IMR-90 (cell line): ENCODE results near the gene PIN1. TPM values are rescaled to one million over a fixed set of nuclear protein-coding genes. Genes with fewer than 3 reads are reported as not detected.

Source experiments
- ATAC-seq: fragments of 200-7000 bp; cut with Tn5 transposase; 2 replicates; pipeline ENCODE4 v1.9.1; 2020; ENCODE audit warnings: low read depth, mild to moderate bottlenecking, moderate library complexity
- BruUV-seq: library from RNA; stranded (reverse); fragments of 400-500 nt; replicated peaks from 2 replicates; lab custom pipeline; 2021; lab: Mats Ljungman, UMichigan
- CTCF ChIA-PET: fragments of 300-600 bp; formaldehyde crosslinking; extraction: SDS; loops from one replicate; lab custom pipeline; 2021; ENCODE audit warnings: antibody characterized with exemption; lab: Yijun Ruan, JAX
- POLR2A ChIA-PET: fragments of 300-600 bp; sonication (Branson Sonifier 250); formaldehyde crosslinking; loops from one replicate; lab custom pipeline; 2022; ENCODE audit warnings: antibody characterized with exemption; ENCODE audit not compliant: unreplicated experiment; lab: Charles Lee
- DNase-seq: peaks from one replicate; pipeline ENCODE4 v3.0.0; 2013
- H2AFZ ChIP-seq: replicated peaks from 2 replicates; pipeline ENCODE3; 2013; ENCODE audit warnings: low read length, mild to moderate bottlenecking; ENCODE audit not compliant: poor library complexity
- H2AK5ac ChIP-seq: 2 replicates; pipeline ENCODE4 v1.6.1; 2013; ENCODE audit warnings: low read depth, low read length, inconsistent platforms
- H2AK9ac ChIP-seq: replicated peaks from 2 replicates; pipeline ENCODE3; 2013; ENCODE audit warnings: mild to moderate bottlenecking, low read depth, low read length, moderate library complexity; ENCODE audit not compliant: poor library complexity
- H2BK120ac ChIP-seq: 2 replicates; pipeline ENCODE4 v1.6.1; 2013; ENCODE audit warnings: low read depth, low read length, inconsistent platforms
- H2BK15ac ChIP-seq: 3 replicates; pipeline ENCODE4 v1.6.1; 2013; ENCODE audit warnings: low read depth, low read length, inconsistent platforms
- H2BK20ac ChIP-seq: 2 replicates; pipeline ENCODE4 v1.6.1; 2013; ENCODE audit warnings: low read depth, mild to moderate bottlenecking, inconsistent platforms, low read length, moderate library complexity
- H2BK5ac ChIP-seq: 2 replicates; pipeline ENCODE4 v1.6.1; 2013; ENCODE audit warnings: mild to moderate bottlenecking, low read depth, low read length, inconsistent platforms; ENCODE audit not compliant: poor library complexity, severe bottlenecking
- H3K14ac ChIP-seq: replicated peaks from 2 replicates; pipeline ENCODE4 v1.6.1; 2013; ENCODE audit warnings: low read depth, low read length, inconsistent platforms
- H3K18ac ChIP-seq: 2 replicates; pipeline ENCODE4 v1.6.1; 2013; ENCODE audit warnings: low read depth, low read length, control low read depth
- H3K23ac ChIP-seq: 2 replicates; pipeline ENCODE4 v1.6.1; 2013; ENCODE audit warnings: low read depth, low read length, inconsistent platforms
- H3K27ac ChIP-seq: 2 replicates; pipeline ENCODE4 v1.5.1; 2013; ENCODE audit warnings: mild to moderate bottlenecking, control low read depth, low read length; ENCODE audit not compliant: insufficient read depth
- H3K27me3 ChIP-seq: 2 replicates; pipeline ENCODE4 v1.6.1; 2013; ENCODE audit warnings: low read length; ENCODE audit not compliant: control insufficient read depth, insufficient read depth
- H3K36me3 ChIP-seq: 2 replicates; pipeline ENCODE4 v1.6.1; 2013; ENCODE audit warnings: low read length, mixed read lengths; ENCODE audit not compliant: control insufficient read depth, insufficient read depth
- H3K4ac ChIP-seq: 2 replicates; pipeline ENCODE4 v1.6.1; 2013; ENCODE audit warnings: low read depth, low read length, inconsistent platforms
- H3K4me1 ChIP-seq: 2 replicates; pipeline ENCODE4 v1.6.1; 2013; ENCODE audit warnings: low read length, mixed read lengths; ENCODE audit not compliant: control insufficient read depth, insufficient read depth
- H3K4me2 ChIP-seq: 2 replicates; pipeline ENCODE4 v1.6.1; 2013; ENCODE audit warnings: low read depth, mild to moderate bottlenecking, control low read depth, low read length, moderate library complexity
- H3K4me3 ChIP-seq: 2 replicates; pipeline ENCODE4 v1.5.1; 2013; ENCODE audit warnings: low read depth, mild to moderate bottlenecking, control low read depth, low read length, moderate library complexity; ENCODE audit not compliant: insufficient read depth
- H3K56ac ChIP-seq: 2 replicates; pipeline ENCODE4 v1.6.1; 2013; ENCODE audit warnings: low read length, inconsistent platforms; ENCODE audit not compliant: insufficient read depth; ENCODE audit errors: extremely low read depth
- H3K79me1 ChIP-seq, 2 experiments: 2 replicates each; pipeline ENCODE4 v1.6.1; 2013; ENCODE audit warnings: low read length in 2 of 2, inconsistent platforms in 1 of 2, low read depth in 1 of 2
- H3K9ac ChIP-seq: 2 replicates; pipeline ENCODE4 v1.6.1; 2013; ENCODE audit warnings: low read depth, low read length, control low read depth
- H3K9me1 ChIP-seq: 2 replicates; pipeline ENCODE4 v1.6.1; 2013; ENCODE audit warnings: low read length, inconsistent platforms; ENCODE audit not compliant: insufficient read depth
- H3K9me3 ChIP-seq: 2 replicates; pipeline ENCODE4 v1.6.1; 2013; ENCODE audit warnings: low read length; ENCODE audit not compliant: control insufficient read depth, insufficient read depth
- H4K20me1 ChIP-seq: 2 replicates; pipeline ENCODE4 v1.6.1; 2013; ENCODE audit warnings: low read length, inconsistent platforms; ENCODE audit not compliant: insufficient read depth
- H4K5ac ChIP-seq: 2 replicates; pipeline ENCODE4 v1.6.1; 2013; ENCODE audit warnings: mild to moderate bottlenecking, low read depth, low read length, control low read depth
- H4K8ac ChIP-seq, 2 experiments: 2 replicates each; pipeline ENCODE4 v1.6.1; 2013; ENCODE audit warnings: low read depth in 2 of 2, low read length in 2 of 2, control low read depth in 1 of 2, inconsistent platforms in 1 of 2
- H4K91ac ChIP-seq: 2 replicates; pipeline ENCODE4 v1.6.1; 2013; ENCODE audit warnings: low read depth, low read length, inconsistent platforms; ENCODE audit not compliant: insufficient read depth
- BHLHE40 ChIP-seq: fragments of 150-350 bp; IDR thresholded peaks from 2 replicates; pipeline ENCODE4 v1.6.1; 2016; ENCODE audit warnings: mild to moderate bottlenecking, low read depth, low read length
- MXI1 ChIP-seq: IDR thresholded peaks from 2 replicates; pipeline ENCODE4 v1.6.1; 2012; ENCODE audit warnings: low read depth, mild to moderate bottlenecking, low read length, moderate library complexity, borderline replicate concordance
- USF2 ChIP-seq: fragments of 150-350 bp; IDR thresholded peaks from 2 replicates; pipeline ENCODE4 v1.6.1; 2017; ENCODE audit warnings: mild to moderate bottlenecking, antibody characterized with exemption, low read length, low read depth
- WGBS, 2 experiments: methylation state at CpG; one replicate each; pipeline versions ENCODE4 v1.1.5 to v1.1.7; 2013; ENCODE audit warnings: missing lambda C conversion rate in 2 of 2; ENCODE audit not compliant: insufficient read length in 1 of 2; ENCODE audit errors: extremely low coverage in 2 of 2; 5-methylcytosine and 5-hydroxymethylcytosine counted together
- dilution Hi-C: fragments of 300-500 bp; cut with HindIII; formaldehyde crosslinking; loops from one replicate; pipeline ENCODE4 v1.14.3; 2018; ENCODE audit warnings: low sequenced_read_pairs; ENCODE audit not compliant: unreplicated experiment
- in situ Hi-C: fragments of 300-500 bp; cut with MboI; formaldehyde crosslinking; loops from 3 replicates; pipeline ENCODE4 v1.14.3; 2019; ENCODE audit warnings: low sequenced_read_pairs, inconsistent platforms, mixed read lengths
- intact Hi-C: fragments of 100-400 bp; cut with micrococcal nuclease; formaldehyde crosslinking; loops from 2 replicates; pipeline ENCODE4 v1.10.0; 2022
- polyA plus RNA-seq, 3 experiments: library from polyadenylated mRNA; depleted of rRNA; stranded (reverse); fragments of >200 nt; gene quantifications; 2 replicates each; pipeline ENCODE4 v1.2.3, GENCODE V29; 2012; ENCODE audit warnings: low replicate concordance in 1 of 3
- total RNA-seq: library from RNA; depleted of rRNA; stranded (reverse); fragments of >200 nt; gene quantifications from 2 replicates; pipeline ENCODE4 v1.2.3, GENCODE V29; 2012

PIN1 gene
- total and polyA plus RNA-seq, 2 of the 4 experiments (the other 2 are of a cell fraction) = 76.0 to 105 TPM

GRCh38 chr19:9877780-9878510 is 42.8 kb downstream of the PIN1 start:
- Histone ChIP-seq H3K9me1 (no peaks in the 10 kb centered on the region), H2AFZ (no peak overlapping the region), H2BK120ac (no peak overlapping the region), H3K23ac (no peak overlapping the region), H3K27ac (no peak overlapping the region), H3K4me3 (no peak overlapping the region), H2BK5ac (no peak overlapping the region), H3K18ac (no peak overlapping the region), H3K56ac (no peak overlapping the region), H2AK5ac (no peak overlapping the region), H3K27me3 (no peaks in the 10 kb centered on the region), H2BK15ac (no peak overlapping the region), H3K4ac (no peak overlapping the region), H2AK9ac (no peak overlapping the region), H3K14ac (no peak overlapping the region), H3K79me1 (no peaks in the 10 kb centered on the region), H2BK20ac (no peak overlapping the region), H4K8ac (no peak overlapping the region), H3K9me3 (peaks cover 5% of the 10 kb centered on the region; the same call in 1 of the 2 replicates), H4K5ac (no peak overlapping the region), H4K91ac (no peak overlapping the region), H3K9ac (no peak overlapping the region), H3K4me2 (no peak overlapping the region), H4K20me1 (no peaks in the 10 kb centered on the region; the same call in 1 of the 2 replicates), H3K36me3 (no peaks in the 10 kb centered on the region), H3K4me1 (no peaks in the 10 kb centered on the region)
- no TSS peak for BruUV-seq
- dilution Hi-C loops (no loop called here), intact Hi-C loops (no loop called here), in situ Hi-C loops (no loop called here)
- TF ChIP-seq USF2 = peak; percentile 55; the same call in 1 of the 2 replicates
- peak; percentile 77 for TF ChIP-seq BHLHE40
- TF ChIP-seq MXI1 = no peak
- peak; percentile 72; the same call in 1 of the 2 replicates for ATAC-seq
- ChIA-PET POLR2A (no interaction called here), CTCF (no interaction called here)
- WGBS, 2 experiments = no CpG with 5 or more reads among the region's 10 CpGs
- peak; percentile 70 for DNase-seq
